Hepatocyte (in vitro differentiated cells): ENCODE results near the gene PRDM16.

Source experiments
- CTCF ChIP-seq: fragments of 200-600 bp; sonication (generic); IDR thresholded peaks from 2 replicates; pipeline ENCODE4 v1.5.1; 2016; ENCODE audit warnings: antibody characterized with exemption, mild to moderate bottlenecking; ENCODE audit not compliant: poor library complexity
- EZH2phosphoT487 ChIP-seq: fragments of 200-600 bp; sonication (generic); IDR thresholded peaks from one replicate; pipeline ENCODE4 v1.6.1; 2018; ENCODE audit warnings: antibody characterized with exemption, mild to moderate bottlenecking, low read depth, moderate library complexity; ENCODE audit not compliant: unreplicated experiment, severe bottlenecking

- no peak for TF ChIP-seq CTCF
- no peak for TF ChIP-seq EZH2phosphoT487
Observed at GRCh38 chr1:3366126-3367051, 297.4 kb downstream of the PRDM16 start.
